HL-60/S4 (cell line): ENCODE data around the gene PLCB4.
"Not testable (repeated sequence)": the region's sequence is repeated elsewhere in the genome, so short reads cannot be mapped to it uniquely, and the experiment has no call there.

Experiments used
- in situ Hi-C: fragments of 300-500 bp; cut with MboI; formaldehyde crosslinking; loops from 2 replicates; pipeline ENCODE4 v1.14.3; 2022; ENCODE audit warnings: low sequenced_read_pairs

PLCB4 gene

GRCh38 chr20:9068841-9069663 lies at the start of gene PLCB4:
TSS of gene PLCB4 (plus strand) at chr20:9069087. CDS start at chr20:9307815, 238,728 bp downstream.
- in situ Hi-C loops = no loop called here

DNA sequence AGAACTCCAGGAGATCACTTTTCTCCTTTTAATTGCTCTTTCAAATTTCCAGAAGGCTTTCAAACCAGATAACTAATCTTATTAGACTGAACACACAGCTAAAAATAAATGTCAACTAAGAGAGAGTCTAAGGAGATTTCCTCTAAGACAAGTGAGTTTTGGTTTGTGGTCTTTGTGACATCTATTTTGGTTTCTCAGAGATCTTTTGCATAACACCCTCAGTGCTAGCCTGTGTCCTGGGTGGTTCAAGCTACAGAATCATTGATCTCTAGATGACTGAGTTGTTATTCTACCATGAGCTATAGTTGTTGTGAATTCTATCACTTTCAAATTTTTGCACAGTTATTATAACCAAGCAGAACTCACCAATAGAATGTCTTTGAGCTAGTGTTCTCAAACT lies 49.1 kb upstream of the PLCB4 start:
- in situ Hi-C loops = no loop called here

DNA sequence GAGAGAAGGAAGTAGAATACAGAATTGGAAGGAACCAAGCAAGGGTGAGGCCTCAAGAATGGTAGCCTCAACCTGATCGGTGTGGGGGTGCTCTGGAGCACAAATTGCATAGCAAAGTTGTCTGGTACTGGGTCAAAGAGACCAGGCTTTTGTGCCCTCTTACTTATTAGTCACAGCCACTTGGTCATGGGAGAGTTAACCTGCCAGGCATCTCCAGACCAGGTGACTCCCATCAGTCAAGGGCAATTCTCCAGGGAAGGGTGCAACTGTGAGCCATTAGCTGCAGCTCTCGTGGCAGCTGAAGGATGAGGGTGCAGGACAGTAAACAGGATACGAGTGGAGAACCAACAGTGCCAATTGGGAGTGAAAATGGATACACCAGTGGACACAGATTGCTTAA lies 47.7 kb upstream of the PLCB4 start:
- in situ Hi-C loops = no loop called here

GRCh38 chr20:9021699-9022098 lies 47.2 kb upstream of the PLCB4 start:
- in situ Hi-C loops = no loop called here

GRCh38 chr20:9022376-9022775 lies 46.5 kb upstream of the PLCB4 start:
- in situ Hi-C loops = no loop called here

GRCh38 chr20:9024606-9025005 lies 44.3 kb upstream of the PLCB4 start:
- in situ Hi-C loops = no loop called here

DNA sequence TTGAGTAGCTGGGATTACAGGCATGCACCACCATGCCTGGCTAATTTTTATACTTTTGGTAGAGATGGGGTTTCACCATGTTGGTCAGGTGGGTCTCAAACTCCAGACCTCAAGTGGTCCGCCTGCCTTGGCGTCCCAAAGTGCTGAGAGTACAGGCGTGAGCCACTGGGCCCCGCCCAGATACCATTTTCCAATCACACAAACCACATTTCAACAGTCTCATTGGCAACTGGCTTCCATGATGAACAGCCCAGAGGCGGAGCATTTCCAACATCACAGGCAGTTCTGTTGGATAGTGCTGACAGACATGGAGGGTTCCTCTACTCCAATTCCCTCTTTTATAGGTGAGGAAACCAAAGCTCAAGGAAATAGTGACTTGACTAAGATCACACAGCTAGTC lies 43.9 kb upstream of the PLCB4 start:
- in situ Hi-C loops = no loop called here

- in situ Hi-C loops = no loop called here
Observed at GRCh38 chr20:9025643-9026042, 43.2 kb upstream of the PLCB4 start.

- in situ Hi-C loops = no loop called here
Observed at GRCh38 chr20:9027626-9028025, 41.3 kb upstream of the PLCB4 start.

DNA sequence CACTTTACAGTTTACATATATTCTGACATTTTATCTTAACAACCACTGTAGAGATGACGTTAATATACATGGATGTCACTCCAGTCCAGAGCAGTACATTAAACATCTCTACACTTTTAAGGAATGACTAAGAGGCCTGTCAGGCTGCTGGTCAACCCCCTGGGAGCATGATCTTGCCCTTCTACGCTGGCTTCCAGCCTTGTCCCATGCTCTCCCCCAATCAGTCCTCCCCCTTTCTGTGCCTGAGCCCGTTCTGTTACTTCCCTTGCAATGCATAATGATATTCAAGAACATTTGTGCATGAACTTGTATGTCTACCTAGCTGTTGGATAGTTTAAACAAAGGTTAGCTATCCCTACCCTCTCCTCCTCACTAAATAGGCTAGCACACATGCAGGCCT lies 40.5 kb upstream of the PLCB4 start:
- in situ Hi-C loops = no loop called here

GRCh38 chr20:9031991-9032390 lies 36.9 kb upstream of the PLCB4 start:
- in situ Hi-C loops = no loop called here

- in situ Hi-C loops = no loop called here
Observed at GRCh38 chr20:9032758-9033157, 36.1 kb upstream of the PLCB4 start.

- in situ Hi-C loops = no loop called here
Observed at GRCh38 chr20:9035126-9035525, 33.8 kb upstream of the PLCB4 start.

GRCh38 chr20:9036593-9036992 lies 32.3 kb upstream of the PLCB4 start:
- in situ Hi-C loops = no loop called here

DNA sequence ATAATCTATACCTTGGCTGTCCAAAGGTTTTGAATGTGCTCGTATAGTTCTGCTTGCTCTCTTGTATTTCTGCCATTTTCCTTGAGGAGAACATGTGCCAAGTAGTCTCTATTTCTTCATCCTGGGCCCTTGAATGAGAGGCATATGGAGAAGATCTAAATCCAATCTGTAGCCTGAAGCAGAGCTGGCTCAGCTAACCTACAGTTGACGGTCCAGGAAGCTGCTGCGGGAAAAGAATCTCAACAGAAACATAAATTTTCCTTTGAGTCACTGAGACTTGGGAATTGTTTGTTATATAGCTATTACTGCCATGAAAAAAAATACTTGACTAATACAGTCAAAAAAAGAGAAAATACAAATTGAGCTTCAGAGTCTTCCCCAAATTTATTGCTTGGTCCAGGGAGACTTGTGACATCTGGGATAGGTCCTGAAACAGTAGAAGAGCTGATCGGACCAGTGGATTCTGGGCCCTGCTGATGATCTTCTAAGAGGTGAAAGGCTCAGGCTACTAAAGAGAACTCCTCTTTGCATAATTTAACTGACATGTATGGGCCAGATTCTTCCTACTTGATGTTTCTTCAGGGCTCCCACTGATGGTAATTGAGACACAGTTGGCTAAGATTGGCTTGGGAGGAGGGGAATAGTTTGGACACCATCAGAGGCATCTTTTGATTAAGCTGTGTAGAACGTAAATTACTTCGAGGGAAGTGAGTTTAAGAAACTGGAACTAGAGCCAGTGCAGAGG lies 29.9 kb upstream of the PLCB4 start:
- in situ Hi-C loops = no loop called here

GRCh38 chr20:9040863-9041524 lies 27.9 kb upstream of the PLCB4 start:
- in situ Hi-C loops = no loop called here

- in situ Hi-C loops = no loop called here
Observed at GRCh38 chr20:9043364-9043763, 25.5 kb upstream of the PLCB4 start.

GRCh38 chr20:9047928-9048327 lies 21.0 kb upstream of the PLCB4 start:
- in situ Hi-C loops = not testable (repeated sequence)

DNA sequence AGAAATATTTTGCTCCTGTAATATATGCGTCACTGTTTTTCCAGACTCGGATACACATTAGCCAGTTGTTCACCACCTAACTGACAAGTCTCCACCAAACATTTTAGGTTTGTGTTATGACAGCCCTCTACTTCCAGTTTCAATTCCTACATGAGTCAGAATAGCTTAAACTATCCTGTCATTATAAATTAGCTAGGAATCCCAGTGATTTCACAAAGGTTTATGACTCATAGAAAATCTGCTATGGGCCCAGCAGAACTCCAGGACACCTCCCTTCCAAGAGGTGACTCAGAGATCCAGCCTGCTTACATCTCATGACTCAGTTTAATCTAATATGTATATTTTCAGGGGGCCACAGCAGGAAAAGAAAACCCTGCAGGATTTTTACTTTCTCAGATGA lies 17.4 kb upstream of the PLCB4 start:
- in situ Hi-C loops = no loop called here

GRCh38 chr20:9052136-9052535 lies 16.8 kb upstream of the PLCB4 start:
- in situ Hi-C loops = no loop called here

DNA sequence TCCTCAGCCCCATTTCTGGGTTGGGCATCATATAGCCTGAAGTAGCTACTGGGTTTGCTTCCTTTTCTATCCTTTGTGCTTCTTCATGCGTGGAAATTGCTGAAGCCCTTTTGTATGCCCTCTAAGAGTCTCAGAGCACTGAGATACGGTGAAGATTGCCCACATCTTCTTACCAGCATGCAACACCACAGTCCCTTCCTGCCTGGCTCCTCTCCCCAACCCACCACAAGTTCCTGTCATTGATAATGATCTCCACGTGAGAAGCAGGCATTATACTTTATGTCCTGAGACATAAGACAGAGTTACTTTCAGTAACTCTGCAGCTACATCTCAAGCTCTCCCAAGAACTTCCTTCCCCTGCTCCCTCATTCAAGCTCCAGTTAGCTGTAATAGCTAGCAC lies 15.8 kb upstream of the PLCB4 start:
- in situ Hi-C loops = no loop called here

DNA sequence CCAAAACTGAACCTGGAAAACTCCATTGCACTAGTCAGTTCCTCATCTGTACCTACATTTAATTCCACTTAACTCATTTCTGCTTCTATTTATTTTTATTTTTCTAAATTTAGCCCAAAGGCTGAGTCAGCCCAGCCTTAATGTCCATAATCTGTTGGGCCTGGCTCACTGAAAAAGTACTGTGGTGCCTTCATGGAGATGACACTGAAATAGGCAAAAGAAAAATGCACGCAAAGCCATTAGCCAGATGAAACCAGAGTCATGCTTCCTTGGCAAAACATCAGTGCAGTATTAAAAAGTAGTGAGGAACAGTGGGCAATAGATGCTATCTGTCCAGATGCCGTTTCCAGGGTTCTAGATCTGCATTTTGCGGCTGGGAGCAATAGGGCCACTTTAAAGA lies 14.7 kb upstream of the PLCB4 start:
- in situ Hi-C loops = no loop called here
